IMR-90 (cell line): ENCODE results near the gene NCAM1. TPM values are rescaled to one million over a fixed set of nuclear protein-coding genes. Genes with fewer than 3 reads are reported as not detected.

Source experiments
- ATAC-seq: fragments of 200-7000 bp; cut with Tn5 transposase; 2 replicates; pipeline ENCODE4 v1.9.1; 2020; ENCODE audit warnings: low read depth, mild to moderate bottlenecking, moderate library complexity
- BruUV-seq: library from RNA; stranded (reverse); fragments of 400-500 nt; replicated peaks from 2 replicates; lab custom pipeline; 2021; lab: Mats Ljungman, UMichigan
- CTCF ChIA-PET: fragments of 300-600 bp; formaldehyde crosslinking; extraction: SDS; loops from one replicate; lab custom pipeline; 2021; ENCODE audit warnings: antibody characterized with exemption; lab: Yijun Ruan, JAX
- POLR2A ChIA-PET: fragments of 300-600 bp; sonication (Branson Sonifier 250); formaldehyde crosslinking; loops from one replicate; lab custom pipeline; 2022; ENCODE audit warnings: antibody characterized with exemption; ENCODE audit not compliant: unreplicated experiment; lab: Charles Lee
- DNase-seq: peaks from one replicate; pipeline ENCODE4 v3.0.0; 2013
- H2AFZ ChIP-seq: replicated peaks from 2 replicates; pipeline ENCODE3; 2013; ENCODE audit warnings: low read length, mild to moderate bottlenecking; ENCODE audit not compliant: poor library complexity
- H2AK5ac ChIP-seq: 2 replicates; pipeline ENCODE4 v1.6.1; 2013; ENCODE audit warnings: low read depth, low read length, inconsistent platforms
- H2AK9ac ChIP-seq: replicated peaks from 2 replicates; pipeline ENCODE3; 2013; ENCODE audit warnings: mild to moderate bottlenecking, low read depth, low read length, moderate library complexity; ENCODE audit not compliant: poor library complexity
- H2BK120ac ChIP-seq: 2 replicates; pipeline ENCODE4 v1.6.1; 2013; ENCODE audit warnings: low read depth, low read length, inconsistent platforms
- H2BK15ac ChIP-seq: 3 replicates; pipeline ENCODE4 v1.6.1; 2013; ENCODE audit warnings: low read depth, low read length, inconsistent platforms
- H2BK20ac ChIP-seq: 2 replicates; pipeline ENCODE4 v1.6.1; 2013; ENCODE audit warnings: low read depth, mild to moderate bottlenecking, inconsistent platforms, low read length, moderate library complexity
- H2BK5ac ChIP-seq: 2 replicates; pipeline ENCODE4 v1.6.1; 2013; ENCODE audit warnings: mild to moderate bottlenecking, low read depth, low read length, inconsistent platforms; ENCODE audit not compliant: poor library complexity, severe bottlenecking
- H3K14ac ChIP-seq: replicated peaks from 2 replicates; pipeline ENCODE4 v1.6.1; 2013; ENCODE audit warnings: low read depth, low read length, inconsistent platforms
- H3K18ac ChIP-seq: 2 replicates; pipeline ENCODE4 v1.6.1; 2013; ENCODE audit warnings: low read depth, low read length, control low read depth
- H3K23ac ChIP-seq: 2 replicates; pipeline ENCODE4 v1.6.1; 2013; ENCODE audit warnings: low read depth, low read length, inconsistent platforms
- H3K27ac ChIP-seq: 2 replicates; pipeline ENCODE4 v1.5.1; 2013; ENCODE audit warnings: mild to moderate bottlenecking, control low read depth, low read length; ENCODE audit not compliant: insufficient read depth
- H3K27me3 ChIP-seq: 2 replicates; pipeline ENCODE4 v1.6.1; 2013; ENCODE audit warnings: low read length; ENCODE audit not compliant: control insufficient read depth, insufficient read depth
- H3K36me3 ChIP-seq: 2 replicates; pipeline ENCODE4 v1.6.1; 2013; ENCODE audit warnings: low read length, mixed read lengths; ENCODE audit not compliant: control insufficient read depth, insufficient read depth
- H3K4ac ChIP-seq: 2 replicates; pipeline ENCODE4 v1.6.1; 2013; ENCODE audit warnings: low read depth, low read length, inconsistent platforms
- H3K4me1 ChIP-seq: 2 replicates; pipeline ENCODE4 v1.6.1; 2013; ENCODE audit warnings: low read length, mixed read lengths; ENCODE audit not compliant: control insufficient read depth, insufficient read depth
- H3K4me2 ChIP-seq: 2 replicates; pipeline ENCODE4 v1.6.1; 2013; ENCODE audit warnings: low read depth, mild to moderate bottlenecking, control low read depth, low read length, moderate library complexity
- H3K4me3 ChIP-seq: 2 replicates; pipeline ENCODE4 v1.5.1; 2013; ENCODE audit warnings: low read depth, mild to moderate bottlenecking, control low read depth, low read length, moderate library complexity; ENCODE audit not compliant: insufficient read depth
- H3K56ac ChIP-seq: 2 replicates; pipeline ENCODE4 v1.6.1; 2013; ENCODE audit warnings: low read length, inconsistent platforms; ENCODE audit not compliant: insufficient read depth; ENCODE audit errors: extremely low read depth
- H3K79me1 ChIP-seq, 2 experiments: 2 replicates each; pipeline ENCODE4 v1.6.1; 2013; ENCODE audit warnings: low read length in 2 of 2, inconsistent platforms in 1 of 2, low read depth in 1 of 2
- H3K9ac ChIP-seq: 2 replicates; pipeline ENCODE4 v1.6.1; 2013; ENCODE audit warnings: low read depth, low read length, control low read depth
- H3K9me1 ChIP-seq: 2 replicates; pipeline ENCODE4 v1.6.1; 2013; ENCODE audit warnings: low read length, inconsistent platforms; ENCODE audit not compliant: insufficient read depth
- H3K9me3 ChIP-seq: 2 replicates; pipeline ENCODE4 v1.6.1; 2013; ENCODE audit warnings: low read length; ENCODE audit not compliant: control insufficient read depth, insufficient read depth
- H4K20me1 ChIP-seq: 2 replicates; pipeline ENCODE4 v1.6.1; 2013; ENCODE audit warnings: low read length, inconsistent platforms; ENCODE audit not compliant: insufficient read depth
- H4K5ac ChIP-seq: 2 replicates; pipeline ENCODE4 v1.6.1; 2013; ENCODE audit warnings: mild to moderate bottlenecking, low read depth, low read length, control low read depth
- H4K8ac ChIP-seq, 2 experiments: 2 replicates each; pipeline ENCODE4 v1.6.1; 2013; ENCODE audit warnings: low read depth in 2 of 2, low read length in 2 of 2, control low read depth in 1 of 2, inconsistent platforms in 1 of 2
- H4K91ac ChIP-seq: 2 replicates; pipeline ENCODE4 v1.6.1; 2013; ENCODE audit warnings: low read depth, low read length, inconsistent platforms; ENCODE audit not compliant: insufficient read depth
- BHLHE40 ChIP-seq: fragments of 150-350 bp; IDR thresholded peaks from 2 replicates; pipeline ENCODE4 v1.6.1; 2016; ENCODE audit warnings: mild to moderate bottlenecking, low read depth, low read length
- CEBPB ChIP-seq: IDR thresholded peaks from 2 replicates; pipeline ENCODE4 v1.6.1; 2012; ENCODE audit warnings: low read depth, low read length, improper control_type of control experiment
- CHD1 ChIP-seq: IDR thresholded peaks from 2 replicates; pipeline ENCODE4 v1.6.1; 2012; ENCODE audit warnings: low read depth, low read length, improper control_type of control experiment
- FOS ChIP-seq: fragments of 150-350 bp; IDR thresholded peaks from 2 replicates; pipeline ENCODE4 v1.6.1; 2016; ENCODE audit warnings: low read depth, low read length
- MAFK ChIP-seq: IDR thresholded peaks from 2 replicates; pipeline ENCODE4 v1.6.1; 2012; ENCODE audit warnings: low read depth, low read length, improper control_type of control experiment
- MAZ ChIP-seq: IDR thresholded peaks from 2 replicates; pipeline ENCODE4 v1.6.1; 2012; ENCODE audit warnings: low read depth, mild to moderate bottlenecking, low read length, improper control_type of control experiment, moderate library complexity, borderline replicate concordance
- MXI1 ChIP-seq: IDR thresholded peaks from 2 replicates; pipeline ENCODE4 v1.6.1; 2012; ENCODE audit warnings: low read depth, mild to moderate bottlenecking, low read length, moderate library complexity, borderline replicate concordance
- NFE2L2 ChIP-seq: fragments of 150-350 bp; IDR thresholded peaks from 2 replicates; pipeline ENCODE4 v1.6.1; 2016; ENCODE audit warnings: low read depth, mild to moderate bottlenecking, low read length
- POLR2A ChIP-seq: IDR thresholded peaks from 2 replicates; pipeline ENCODE4 v1.6.1; 2012; ENCODE audit warnings: mild to moderate bottlenecking, low read depth, low read length
- RAD21 ChIP-seq: IDR thresholded peaks from 2 replicates; pipeline ENCODE4 v1.6.1; 2012; ENCODE audit warnings: low read length, improper control_type of control experiment
- RCOR1 ChIP-seq: IDR thresholded peaks from 2 replicates; pipeline ENCODE4 v1.6.1; 2012; ENCODE audit warnings: mild to moderate bottlenecking, low read length, improper control_type of control experiment; ENCODE audit not compliant: insufficient replicate concordance
- RFX5 ChIP-seq: IDR thresholded peaks from 2 replicates; pipeline ENCODE4 v1.8.0; 2012; ENCODE audit warnings: low read depth, mild to moderate bottlenecking, low read length, moderate library complexity
- SMC3 ChIP-seq: fragments of 150-350 bp; IDR thresholded peaks from 2 replicates; pipeline ENCODE4 v1.6.1; 2016; ENCODE audit warnings: low read depth, mild to moderate bottlenecking, antibody characterized with exemption, low read length, moderate library complexity
- WGBS, 2 experiments: methylation state at CpG; one replicate each; pipeline versions ENCODE4 v1.1.5 to v1.1.7; 2013; ENCODE audit warnings: missing lambda C conversion rate in 2 of 2; ENCODE audit not compliant: insufficient read length in 1 of 2; ENCODE audit errors: extremely low coverage in 2 of 2; 5-methylcytosine and 5-hydroxymethylcytosine counted together
- dilution Hi-C: fragments of 300-500 bp; cut with HindIII; formaldehyde crosslinking; loops from one replicate; pipeline ENCODE4 v1.14.3; 2018; ENCODE audit warnings: low sequenced_read_pairs; ENCODE audit not compliant: unreplicated experiment
- in situ Hi-C: fragments of 300-500 bp; cut with MboI; formaldehyde crosslinking; loops from 3 replicates; pipeline ENCODE4 v1.14.3; 2019; ENCODE audit warnings: low sequenced_read_pairs, inconsistent platforms, mixed read lengths
- intact Hi-C: fragments of 100-400 bp; cut with micrococcal nuclease; formaldehyde crosslinking; loops from 2 replicates; pipeline ENCODE4 v1.10.0; 2022
- polyA plus RNA-seq, 3 experiments: library from polyadenylated mRNA; depleted of rRNA; stranded (reverse); fragments of >200 nt; gene quantifications; 2 replicates each; pipeline ENCODE4 v1.2.3, GENCODE V29; 2012; ENCODE audit warnings: low replicate concordance in 1 of 3
- total RNA-seq: library from RNA; depleted of rRNA; stranded (reverse); fragments of >200 nt; gene quantifications from 2 replicates; pipeline ENCODE4 v1.2.3, GENCODE V29; 2012
- TF ChIP-seq, protein P1 (sequence below): fragments of 150-350 bp; IDR thresholded peaks from 2 replicates; pipeline ENCODE4 v1.6.1; 2017; ENCODE audit warnings: mild to moderate bottlenecking, antibody characterized with exemption, low read length, low read depth
- TF ChIP-seq, protein P2 (sequence below): fragments of 150-350 bp; IDR thresholded peaks from 2 replicates; pipeline ENCODE4 v1.6.1; 2016; ENCODE audit warnings: low read depth, mild to moderate bottlenecking, low read length, moderate library complexity, borderline replicate concordance
- TF ChIP-seq, protein P3 (sequence below): conservative IDR thresholded peaks from 2 replicates; pipeline ENCODE4 v1.5.1; 2012; ENCODE audit warnings: mild to moderate bottlenecking, low read depth, low read length, improper control_type of control experiment

The NCAM1 gene
- total and polyA plus RNA-seq, 2 of the 4 experiments (the other 2 are of a cell fraction): 0.09 to 0.18 TPM

DNA sequence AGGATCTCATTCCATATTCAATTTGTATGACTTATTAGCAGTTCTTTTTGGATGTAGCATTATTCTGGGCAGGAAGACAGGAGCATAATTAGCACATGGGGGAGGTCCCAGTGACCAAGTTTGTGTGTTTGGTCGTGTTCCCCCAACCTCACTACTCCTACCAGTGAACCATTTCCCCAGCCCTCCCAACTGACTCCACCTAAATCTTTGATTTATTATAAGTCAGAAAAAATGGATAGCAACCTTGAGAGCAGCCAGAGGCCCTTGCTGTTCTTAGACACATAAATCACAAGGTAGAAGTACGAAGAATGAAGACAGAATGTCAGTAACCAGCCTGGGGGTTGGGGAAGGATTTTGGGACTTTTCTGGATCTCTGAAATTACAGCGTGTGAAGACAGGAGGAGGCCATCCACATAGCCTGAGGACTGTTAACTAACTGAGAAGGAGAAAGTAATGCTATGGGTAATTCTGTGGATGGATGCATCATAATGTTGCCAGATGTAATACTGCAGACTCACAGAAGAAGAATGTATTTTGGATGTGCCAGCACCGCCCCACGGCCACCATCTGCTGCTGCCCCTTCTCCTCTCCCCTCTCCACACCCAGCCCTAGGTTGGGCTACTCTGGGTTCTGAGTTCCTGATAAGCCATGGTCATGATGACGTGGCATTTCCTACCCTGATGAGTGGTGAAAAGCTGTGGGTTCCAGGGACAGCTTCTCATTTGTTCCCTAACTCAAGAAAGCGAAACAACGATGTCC, 228.9 kb downstream of the NCAM1 start:
- 86% methylated on average over 1 of the region's 8 CpGs; no CpG with 5 or more reads in 1 of the 2 experiments for WGBS, 2 experiments
- ATAC-seq (no peak), DNase-seq (no peak)
- intact Hi-C loops (no loop called here), dilution Hi-C loops (no loop called here), in situ Hi-C loops (no loop called here)
- Histone ChIP-seq H3K27ac (no peak overlapping the region), H3K27me3 (no peaks in the 10 kb centered on the region), H3K9ac (no peak overlapping the region), H3K4me2 (no peak overlapping the region), H2AK5ac (no peak overlapping the region), H4K20me1 (no peaks in the 10 kb centered on the region), H3K4me1 (no peaks in the 10 kb centered on the region), H3K56ac (no peak overlapping the region), H2BK15ac (no peak overlapping the region), H2BK5ac (no peak overlapping the region), H3K9me1 (no peaks in the 10 kb centered on the region), H3K36me3 (no peaks in the 10 kb centered on the region), H3K14ac (no peak overlapping the region), H3K79me1 (no peaks in the 10 kb centered on the region), H3K9me3 (no peaks in the 10 kb centered on the region), H4K8ac (no peak overlapping the region), H4K5ac (no peak overlapping the region), H2AK9ac (no peak overlapping the region), H2AFZ (no peak overlapping the region), H3K4ac (no peak overlapping the region), H4K91ac (no peak overlapping the region), H2BK120ac (no peak overlapping the region), H3K23ac (no peak overlapping the region), H3K18ac (no peak overlapping the region), H3K4me3 (no peak overlapping the region), H2BK20ac (no peak overlapping the region)
- TF ChIP-seq, protein P1, sequence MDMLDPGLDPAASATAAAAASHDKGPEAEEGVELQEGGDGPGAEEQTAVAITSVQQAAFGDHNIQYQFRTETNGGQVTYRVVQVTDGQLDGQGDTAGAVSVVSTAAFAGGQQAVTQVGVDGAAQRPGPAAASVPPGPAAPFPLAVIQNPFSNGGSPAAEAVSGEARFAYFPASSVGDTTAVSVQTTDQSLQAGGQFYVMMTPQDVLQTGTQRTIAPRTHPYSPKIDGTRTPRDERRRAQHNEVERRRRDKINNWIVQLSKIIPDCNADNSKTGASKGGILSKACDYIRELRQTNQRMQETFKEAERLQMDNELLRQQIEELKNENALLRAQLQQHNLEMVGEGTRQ: no peak
- no peak for TF ChIP-seq CEBPB
- TF ChIP-seq, protein P2, sequence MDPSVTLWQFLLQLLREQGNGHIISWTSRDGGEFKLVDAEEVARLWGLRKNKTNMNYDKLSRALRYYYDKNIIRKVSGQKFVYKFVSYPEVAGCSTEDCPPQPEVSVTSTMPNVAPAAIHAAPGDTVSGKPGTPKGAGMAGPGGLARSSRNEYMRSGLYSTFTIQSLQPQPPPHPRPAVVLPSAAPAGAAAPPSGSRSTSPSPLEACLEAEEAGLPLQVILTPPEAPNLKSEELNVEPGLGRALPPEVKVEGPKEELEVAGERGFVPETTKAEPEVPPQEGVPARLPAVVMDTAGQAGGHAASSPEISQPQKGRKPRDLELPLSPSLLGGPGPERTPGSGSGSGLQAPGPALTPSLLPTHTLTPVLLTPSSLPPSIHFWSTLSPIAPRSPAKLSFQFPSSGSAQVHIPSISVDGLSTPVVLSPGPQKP: no peak
- TF ChIP-seq MAZ: no peak
- TF ChIP-seq BHLHE40: no peak
- TF ChIP-seq POLR2A: no peak
- no peak for TF ChIP-seq MXI1
- TF ChIP-seq RAD21: no peak
- no peak for TF ChIP-seq CHD1
- TF ChIP-seq, protein P3, sequence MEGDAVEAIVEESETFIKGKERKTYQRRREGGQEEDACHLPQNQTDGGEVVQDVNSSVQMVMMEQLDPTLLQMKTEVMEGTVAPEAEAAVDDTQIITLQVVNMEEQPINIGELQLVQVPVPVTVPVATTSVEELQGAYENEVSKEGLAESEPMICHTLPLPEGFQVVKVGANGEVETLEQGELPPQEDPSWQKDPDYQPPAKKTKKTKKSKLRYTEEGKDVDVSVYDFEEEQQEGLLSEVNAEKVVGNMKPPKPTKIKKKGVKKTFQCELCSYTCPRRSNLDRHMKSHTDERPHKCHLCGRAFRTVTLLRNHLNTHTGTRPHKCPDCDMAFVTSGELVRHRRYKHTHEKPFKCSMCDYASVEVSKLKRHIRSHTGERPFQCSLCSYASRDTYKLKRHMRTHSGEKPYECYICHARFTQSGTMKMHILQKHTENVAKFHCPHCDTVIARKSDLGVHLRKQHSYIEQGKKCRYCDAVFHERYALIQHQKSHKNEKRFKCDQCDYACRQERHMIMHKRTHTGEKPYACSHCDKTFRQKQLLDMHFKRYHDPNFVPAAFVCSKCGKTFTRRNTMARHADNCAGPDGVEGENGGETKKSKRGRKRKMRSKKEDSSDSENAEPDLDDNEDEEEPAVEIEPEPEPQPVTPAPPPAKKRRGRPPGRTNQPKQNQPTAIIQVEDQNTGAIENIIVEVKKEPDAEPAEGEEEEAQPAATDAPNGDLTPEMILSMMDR: no peak
- no peak for TF ChIP-seq RFX5
- no peak for TF ChIP-seq FOS
- no peak for TF ChIP-seq RCOR1
- no peak for TF ChIP-seq MAFK
- no peak for TF ChIP-seq SMC3
- TF ChIP-seq NFE2L2: no peak
- no TSS peak for BruUV-seq
- ChIA-PET CTCF (no interaction called here), POLR2A (no interaction called here)
